Activated naive CD4-positive, alpha-beta T cell treated with anti-CD3 and anti-CD28 coated beads, Interleukin-2, amount 10 ng/mL, durations not matched to agents 7 days and 5 days (primary cell): ENCODE results near the gene CDC42BPA.
"Not testable (repeated sequence)": the region's sequence is repeated elsewhere in the genome, so short reads cannot be mapped to it uniquely, and the experiment has no call there.

Experiments used
- CTCF ChIA-PET: fragments of 350-600 bp; sonication (Branson Sonifier 250); formaldehyde crosslinking; loops from one replicate; lab custom pipeline; 2021; ENCODE audit warnings: antibody characterized with exemption; lab: Charles Lee
- DNase-seq: peaks from one replicate; pipeline ENCODE4 v3.0.0-alpha.2; 2020
- H3K27ac Mint-ChIP-seq: one replicate; pipeline ENCODE4 v1.8.0; 2021; ENCODE audit warnings: mild to moderate bottlenecking, moderate library complexity, mixed read lengths
- H3K27me3 Mint-ChIP-seq: one replicate; pipeline ENCODE4 v1.8.0; 2021; ENCODE audit warnings: mild to moderate bottlenecking, mixed read lengths
- H3K36me3 Mint-ChIP-seq: one replicate; pipeline ENCODE4 v1.8.0; 2021; ENCODE audit warnings: mixed read lengths
- H3K4me1 Mint-ChIP-seq: one replicate; pipeline ENCODE4 v1.8.0; 2021; ENCODE audit warnings: mixed read lengths
- H3K4me3 Mint-ChIP-seq: one replicate; pipeline ENCODE4 v1.8.0; 2021; ENCODE audit warnings: mild to moderate bottlenecking, moderate library complexity, mixed read lengths
- H3K9me3 Mint-ChIP-seq: one replicate; pipeline ENCODE4 v1.8.0; 2021; ENCODE audit warnings: mixed read lengths

The CDC42BPA gene

DNA sequence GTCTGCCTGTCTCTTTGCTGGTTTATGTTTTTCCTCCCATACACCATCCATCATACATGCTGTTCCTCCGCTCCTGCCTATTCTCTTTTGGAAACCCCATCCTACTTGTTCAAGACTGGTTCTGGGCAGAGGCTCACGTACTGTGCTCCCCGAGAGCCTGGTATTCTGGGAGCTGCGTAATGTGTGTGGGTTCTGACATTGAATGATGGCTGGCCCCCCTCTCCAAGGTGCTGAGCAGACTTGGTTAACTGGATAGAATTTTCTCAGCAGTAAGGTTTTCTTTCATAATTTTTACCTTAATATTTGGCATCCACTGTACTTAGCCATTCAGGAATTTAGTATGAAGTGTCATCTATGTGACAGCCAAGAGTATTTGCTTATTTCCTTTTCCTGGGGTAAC is 351.6 kb downstream of the CDC42BPA start:
- CTCF ChIA-PET: no interaction called here
- no peak for DNase-seq
- Mint-ChIP-seq H3K36me3 (peaks cover 24% of the 10 kb centered on the region), H3K9me3 (peaks cover 2% of the 10 kb centered on the region), H3K27me3 (no peaks in the 10 kb centered on the region), H3K4me3 (no peak overlapping the region), H3K27ac (no peak overlapping the region), H3K4me1 (peaks cover 2% of the 10 kb centered on the region)

GRCh38 chr1:226965581-226966440 is 352.5 kb downstream of the CDC42BPA start:
- no peak for DNase-seq
- Mint-ChIP-seq H3K36me3 (peaks cover 21% of the 10 kb centered on the region), H3K27me3 (no peaks in the 10 kb centered on the region), H3K4me3 (no peak overlapping the region), H3K4me1 (peaks cover 2% of the 10 kb centered on the region), H3K27ac (no peak overlapping the region), H3K9me3 (no peaks in the 10 kb centered on the region)
- CTCF ChIA-PET: interaction anchor here (0.6 kb wide), 2 partner anchors 402 to 492 kb away, joined by 3 read pairs; no protein-coding TSS in a partner anchor

- Mint-ChIP-seq H3K36me3 (peaks cover 18% of the 10 kb centered on the region), H3K4me1 (peaks cover 2% of the 10 kb centered on the region), H3K27me3 (no peaks in the 10 kb centered on the region), H3K27ac (no peak overlapping the region), H3K9me3 (peaks cover under 1% of the 10 kb centered on the region), H3K4me3 (no peak overlapping the region)
- DNase-seq: no peak
- CTCF ChIA-PET: interaction anchor here (0.6 kb wide), 1 partner anchor 403 kb away, joined by 3 read pairs; no protein-coding TSS in a partner anchor
These were observed 353.4 kb downstream of the CDC42BPA start for GRCh38 chr1:226964611-226965486.

- Mint-ChIP-seq H3K4me3 (no peak overlapping the region), H3K9me3 (peaks cover 8% of the 10 kb centered on the region), H3K36me3 (peaks cover 17% of the 10 kb centered on the region), H3K4me1 (peaks cover 2% of the 10 kb centered on the region), H3K27ac (peak overlapping the region; percentile 45), H3K27me3 (no peaks in the 10 kb centered on the region)
- no peak for DNase-seq
- CTCF ChIA-PET: no interaction called here
These were observed 354.2 kb downstream of the CDC42BPA start for GRCh38 chr1:226964068-226964425.

DNA sequence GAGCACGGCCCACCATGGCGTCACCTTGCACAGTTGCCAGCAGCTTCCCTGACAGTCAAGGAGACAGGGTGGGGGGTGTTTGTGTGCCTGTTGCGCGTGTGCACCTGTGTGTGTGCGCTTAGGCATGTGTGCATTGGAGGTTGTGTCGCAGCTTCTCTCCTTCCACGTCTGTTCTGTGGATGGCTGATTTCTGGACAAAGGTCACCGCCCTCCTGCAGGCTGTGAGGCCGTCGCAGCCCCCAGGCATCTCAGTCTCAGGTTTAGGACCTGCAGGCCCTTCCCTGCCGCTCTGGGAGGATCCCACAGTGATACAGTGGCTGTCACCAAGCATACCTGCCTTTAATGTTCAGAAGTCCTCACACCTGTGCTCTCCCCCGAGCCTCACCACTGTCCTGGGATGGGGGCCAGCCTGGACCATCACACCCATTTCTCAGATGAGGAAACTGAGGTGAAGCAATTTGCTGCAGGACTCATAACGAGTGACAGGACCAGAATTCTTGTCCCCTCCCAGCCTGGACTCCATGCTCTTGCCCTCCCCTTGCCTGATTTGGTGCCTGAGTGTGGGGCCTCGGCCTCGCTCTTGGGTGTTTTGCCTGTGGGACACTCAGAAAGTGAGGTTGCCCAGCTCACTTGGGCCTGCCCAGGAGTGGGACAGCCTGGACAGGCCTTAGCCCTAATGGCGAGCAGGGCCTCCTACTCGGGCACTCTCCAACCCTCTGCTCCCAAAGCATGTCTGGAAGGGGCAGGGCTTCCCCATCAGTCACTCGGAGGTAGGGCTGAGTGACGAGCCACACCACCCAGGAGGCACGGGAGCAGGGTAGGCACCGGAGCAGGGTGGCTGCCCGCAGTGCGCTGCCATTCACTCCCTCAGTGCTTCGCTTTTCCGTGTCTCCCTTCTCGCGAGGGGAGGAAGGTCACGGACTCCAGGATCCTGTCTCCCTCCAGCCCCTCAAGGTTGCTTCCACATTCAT is 355.6 kb downstream of the CDC42BPA start:
- Mint-ChIP-seq H3K4me1 (peaks cover 2% of the 10 kb centered on the region), H3K4me3 (no peak overlapping the region), H3K27me3 (no peaks in the 10 kb centered on the region), H3K27ac (no peak overlapping the region), H3K9me3 (peaks cover 16% of the 10 kb centered on the region), H3K36me3 (peaks cover 24% of the 10 kb centered on the region)
- no peak for DNase-seq
- CTCF ChIA-PET: no interaction called here

DNA sequence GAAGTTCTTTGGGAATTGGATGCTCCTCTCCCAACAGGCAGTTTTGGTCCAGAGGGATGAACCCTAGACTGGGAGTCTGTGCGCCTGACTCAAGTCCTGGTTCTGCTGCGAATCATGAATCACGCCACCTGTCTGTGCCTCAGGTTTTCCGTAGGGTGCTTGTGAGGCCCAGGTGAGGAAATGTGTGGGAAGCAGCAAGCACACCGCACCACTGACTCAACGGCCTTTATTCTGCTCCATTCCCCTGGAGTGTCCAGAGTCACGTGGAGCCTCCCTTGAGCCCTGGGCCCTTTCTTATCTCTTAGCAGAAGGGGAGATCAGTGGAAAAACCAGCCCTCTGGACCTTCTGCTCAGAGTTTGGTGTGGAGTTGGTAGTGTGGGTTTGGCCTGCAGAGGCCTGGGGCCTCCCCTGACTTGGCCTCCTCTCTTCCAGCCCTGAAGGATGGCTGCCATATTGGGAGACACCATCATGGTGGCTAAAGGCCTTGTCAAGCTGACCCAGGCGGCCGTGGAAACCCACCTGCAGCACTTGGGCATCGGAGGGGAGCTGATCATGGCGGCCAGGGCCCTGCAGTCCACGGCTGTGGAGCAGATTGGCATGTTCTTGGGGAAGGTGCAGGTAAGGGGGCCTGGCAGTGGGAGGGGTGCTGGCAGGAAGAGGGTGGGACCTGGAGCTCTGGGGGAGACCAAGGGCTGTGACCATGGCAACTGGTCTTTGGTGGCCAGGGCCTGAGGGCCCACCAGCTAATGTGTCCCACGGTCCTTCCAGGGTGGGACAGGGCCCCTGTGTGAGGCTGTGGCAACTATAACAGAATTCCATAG is 357.1 kb downstream of the CDC42BPA start:
- H3K4me1 Mint-ChIP-seq: peaks cover 2% of the 10 kb centered on the region
- H3K27me3 Mint-ChIP-seq: no peaks in the 10 kb centered on the region
- DNase-seq: peak; percentile 8
- CTCF ChIA-PET: no interaction called here
- H3K4me3 Mint-ChIP-seq: no peak overlapping the region
- H3K36me3 Mint-ChIP-seq: peaks cover 22% of the 10 kb centered on the region
- H3K27ac Mint-ChIP-seq: no peak overlapping the region
- peaks cover 24% of the 10 kb centered on the region for H3K9me3 Mint-ChIP-seq

DNA sequence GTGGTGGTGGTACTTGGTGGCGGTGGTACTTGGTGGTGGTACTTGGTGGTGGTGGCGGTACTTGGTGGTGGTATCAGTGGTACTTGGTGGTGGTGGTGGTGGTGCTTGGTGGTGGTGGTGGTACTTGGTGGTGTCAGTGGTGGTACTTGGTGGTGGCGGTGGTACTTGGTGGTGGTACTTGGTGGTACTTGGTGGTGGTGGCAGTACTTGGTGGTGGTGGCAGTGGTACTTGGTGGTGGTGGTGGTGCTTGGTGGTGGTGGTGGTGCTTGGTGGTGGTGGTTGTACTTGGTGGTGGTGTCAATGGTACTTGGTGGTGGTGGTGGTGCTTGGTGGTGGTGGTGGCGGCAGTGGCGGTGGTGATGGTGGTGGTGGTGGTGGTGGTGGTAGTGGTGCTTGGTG is 358.0 kb downstream of the CDC42BPA start:
- no peak overlapping the region for H3K4me3 Mint-ChIP-seq
- peaks cover 2% of the 10 kb centered on the region for H3K4me1 Mint-ChIP-seq
- no peak overlapping the region for H3K27ac Mint-ChIP-seq
- H3K36me3 Mint-ChIP-seq: peaks cover 20% of the 10 kb centered on the region
- H3K27me3 Mint-ChIP-seq: no peaks in the 10 kb centered on the region
- no peak for DNase-seq
- H3K9me3 Mint-ChIP-seq: peaks cover 27% of the 10 kb centered on the region
- CTCF ChIA-PET: no interaction called here

DNA sequence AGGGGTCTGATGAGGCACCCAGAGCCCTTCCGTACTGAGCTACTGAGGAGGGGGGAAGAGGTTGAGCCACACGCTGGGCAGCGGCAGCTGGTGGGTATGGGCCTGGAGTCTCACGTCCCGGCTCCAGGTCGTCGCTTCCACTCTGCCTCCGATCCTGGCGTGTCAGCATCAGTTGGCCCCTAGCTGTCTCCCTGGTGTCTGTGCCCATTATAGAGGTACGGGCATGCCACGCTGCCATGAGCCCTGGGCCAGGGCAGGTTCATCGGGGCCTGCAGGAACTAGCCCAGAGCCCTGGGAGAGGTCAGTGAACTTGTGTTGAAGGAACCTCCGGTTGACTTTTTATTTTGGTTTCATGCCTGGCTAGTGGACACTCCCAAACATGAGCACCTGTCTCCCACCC is 360.0 kb downstream of the CDC42BPA start:
- Mint-ChIP-seq H3K27me3 (no peaks in the 10 kb centered on the region), H3K9me3 (peaks cover 31% of the 10 kb centered on the region), H3K27ac (no peak overlapping the region), H3K4me1 (no peaks in the 10 kb centered on the region), H3K4me3 (no peak overlapping the region), H3K36me3 (peaks cover 21% of the 10 kb centered on the region)
- CTCF ChIA-PET: no interaction called here
- DNase-seq: no peak

GRCh38 chr1:226957714-226958113 is 360.6 kb downstream of the CDC42BPA start:
- Mint-ChIP-seq H3K9me3 (peaks cover 31% of the 10 kb centered on the region), H3K4me3 (no peak overlapping the region), H3K27ac (no peak overlapping the region), H3K27me3 (no peaks in the 10 kb centered on the region), H3K36me3 (peaks cover 21% of the 10 kb centered on the region), H3K4me1 (no peaks in the 10 kb centered on the region)
- DNase-seq: no peak
- CTCF ChIA-PET: no interaction called here

- no peak overlapping the region for H3K4me3 Mint-ChIP-seq
These were observed 361.2 kb downstream of the CDC42BPA start for GRCh38 chr1:226956942-226957713.

GRCh38 chr1:226955857-226956256 is 362.4 kb downstream of the CDC42BPA start:
- H3K4me3 Mint-ChIP-seq, H3K4me1 Mint-ChIP-seq, DNase-seq, CTCF ChIA-PET, H3K27me3 Mint-ChIP-seq, H3K27ac Mint-ChIP-seq: not testable (repeated sequence)
- Mint-ChIP-seq H3K9me3 (peaks cover 31% of the 10 kb centered on the region), H3K36me3 (peaks cover 21% of the 10 kb centered on the region)

More at GRCh38 chr1:226956942-226957713, 361.2 kb downstream of the CDC42BPA start:
- Mint-ChIP-seq H3K27me3 (no peaks in the 10 kb centered on the region), H3K9me3 (peaks cover 31% of the 10 kb centered on the region), H3K36me3 (peaks cover 21% of the 10 kb centered on the region), H3K4me1 (no peaks in the 10 kb centered on the region), H3K27ac (no peak overlapping the region)
- no peak for DNase-seq
- CTCF ChIA-PET: no interaction called here

DNA sequence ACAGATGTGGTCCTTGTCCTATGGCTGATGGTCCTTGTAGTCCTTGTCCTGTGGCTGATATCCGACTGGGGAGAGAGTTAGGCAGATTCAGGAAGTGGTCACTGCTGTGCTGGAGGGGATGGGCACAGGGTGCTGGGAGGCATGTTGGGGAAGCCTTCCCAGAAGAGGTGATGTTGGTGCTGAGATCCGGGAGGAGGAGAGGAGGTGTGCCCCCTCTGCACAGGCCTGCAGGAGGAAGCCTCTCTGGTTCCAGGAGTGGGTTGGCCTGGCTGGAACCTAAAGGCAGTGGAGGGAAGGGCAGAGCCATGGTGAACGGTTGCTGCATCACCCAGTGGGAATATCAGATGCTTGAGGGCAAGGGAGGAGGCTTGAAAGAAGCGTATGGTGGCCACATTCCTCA is 363.5 kb downstream of the CDC42BPA start:
- H3K4me3 Mint-ChIP-seq: no peak overlapping the region
- H3K9me3 Mint-ChIP-seq: peaks cover 30% of the 10 kb centered on the region
- H3K36me3 Mint-ChIP-seq: peaks cover 21% of the 10 kb centered on the region
- H3K4me1 Mint-ChIP-seq: no peaks in the 10 kb centered on the region
- no peaks in the 10 kb centered on the region for H3K27me3 Mint-ChIP-seq
- H3K27ac Mint-ChIP-seq: peak overlapping the region; percentile 2
- no peak for DNase-seq
- CTCF ChIA-PET: no interaction called here
